HFF-Myc (cell line): ENCODE measurements around the gene DLGAP1.

ENCODE experiments used
- DNase-seq: peaks from one replicate; pipeline ENCODE4 v3.0.0-alpha.2; 2011; ENCODE audit warnings: low read depth; ENCODE audit errors: extremely low read depth
- H3K4me3 ChIP-seq: replicated peaks from 2 replicates; pipeline ENCODE4 v1.5.1; 2011; ENCODE audit warnings: low read depth, mild to moderate bottlenecking, control low read depth, low read length
- CTCF ChIP-seq: IDR thresholded peaks from 2 replicates; pipeline ENCODE4 v1.5.1; 2012; ENCODE audit warnings: mild to moderate bottlenecking, low read depth, low read length, control low read depth; ENCODE audit errors: missing control alignments

Gene DLGAP1

GRCh38 chr18:3777719-3778118 is 677.4 kb downstream of the DLGAP1 start:
- no peak overlapping the region for H3K4me3 ChIP-seq
- DNase-seq: no peak
- TF ChIP-seq CTCF: no peak

- TF ChIP-seq CTCF: no peak
- DNase-seq: no peak
- H3K4me3 ChIP-seq: no peak overlapping the region
Observed at GRCh38 chr18:3777122-3777521, 678.0 kb downstream of the DLGAP1 start.

GRCh38 chr18:3775996-3776395 is 679.1 kb downstream of the DLGAP1 start:
- DNase-seq: no peak
- H3K4me3 ChIP-seq: no peak overlapping the region
- no peak for TF ChIP-seq CTCF

GRCh38 chr18:3773303-3773702 is 681.8 kb downstream of the DLGAP1 start:
- DNase-seq: no peak
- H3K4me3 ChIP-seq: no peak overlapping the region
- TF ChIP-seq CTCF: no peak

- peak overlapping the region; percentile 30 for H3K4me3 ChIP-seq
- TF ChIP-seq CTCF: peak; percentile 93
- DNase-seq: peak; percentile 46
Observed at GRCh38 chr18:3771121-3771971, 683.8 kb downstream of the DLGAP1 start.

- H3K4me3 ChIP-seq: no peak overlapping the region
- no peak for TF ChIP-seq CTCF
- DNase-seq: no peak
Observed at GRCh38 chr18:3761266-3761665, 693.8 kb downstream of the DLGAP1 start.
